Prostate gland (tissue), 2 donors: ENCODE measurements around the gene SLFN13.

Source experiments
- CTCF ChIP-seq, 4 experiments: fragments of 200-600 bp in 2 of 4; fragments of 450-650 bp in 2 of 4; sonication (generic) in 2 of 4; IDR thresholded peaks; 1 replicate in 3 of 4; 2 replicates in 1 of 4; pipeline ENCODE4 v1.5.1; 2016 to 2019; ENCODE audit warnings: antibody characterized with exemption in 4 of 4, mild to moderate bottlenecking in 2 of 4, moderate library complexity in 2 of 4
- POLR2A ChIP-seq: fragments of 450-650 bp; IDR thresholded peaks from one replicate; pipeline ENCODE4 v1.6.1; 2016; ENCODE audit warnings: antibody characterized with exemption, mild to moderate bottlenecking
- POLR2AphosphoS5 ChIP-seq: sonication (generic); formaldehyde crosslinking; IDR thresholded peaks from one replicate; pipeline ENCODE4 v1.6.1; 2017; ENCODE audit warnings: antibody characterized with exemption

GRCh38 chr17:35416659-35417058 is 31.9 kb downstream of the SLFN13 start:
- TF ChIP-seq CTCF (IDR thresholded peaks at IDR 0.05) (no peak), POLR2AphosphoS5 (no peak), POLR2A (no peak)
